Measurements from ENCODE around the gene NAP1L4.

NAP1L4 gene

GRCh38 chr11:3022300-3022967 is 30.3 kb upstream of the NAP1L4 start:
- no CpG with 5 or more reads among the region's 14 CpGs for WGBS (ENCODE audit: insufficient coverage, insufficient read length)
- Histone ChIP-seq H3K27ac (ENCODE audit: low read length) (no peak overlapping the region), H3K36me3 (ENCODE audit: control insufficient read depth, insufficient read depth, low read length) (peaks cover 27% of the 10 kb centered on the region), H3K27me3 (ENCODE audit: control insufficient read depth, insufficient read depth, low read length) (no peaks in the 10 kb centered on the region), H3K4me1 (ENCODE audit: control insufficient read depth, insufficient read depth, low read length) (no peaks in the 10 kb centered on the region), H3K9me3 (ENCODE audit: control insufficient read depth, insufficient read depth, low read length) (no peaks in the 10 kb centered on the region), H3K4me3 (ENCODE audit: low read length) (no peak overlapping the region)
- DNase-seq (ENCODE audit: low read depth, low spot score), result no peak

GRCh38 chr11:3021125-3021524 is 29.0 kb upstream of the NAP1L4 start:
- Histone ChIP-seq H3K36me3 (ENCODE audit: control insufficient read depth, insufficient read depth, low read length) (peaks cover 27% of the 10 kb centered on the region), H3K27ac (ENCODE audit: low read length) (no peak overlapping the region), H3K9me3 (ENCODE audit: control insufficient read depth, insufficient read depth, low read length) (no peaks in the 10 kb centered on the region), H3K4me1 (ENCODE audit: control insufficient read depth, insufficient read depth, low read length) (no peaks in the 10 kb centered on the region), H3K27me3 (ENCODE audit: control insufficient read depth, insufficient read depth, low read length) (no peaks in the 10 kb centered on the region), H3K4me3 (ENCODE audit: low read length) (no peak overlapping the region)
- no peak for DNase-seq (ENCODE audit: low read depth, low spot score)
- no CpG with 5 or more reads among the region's 4 CpGs for WGBS (ENCODE audit: insufficient coverage, insufficient read length)

- Histone ChIP-seq H3K27ac (ENCODE audit: low read length) (no peak overlapping the region), H3K4me3 (ENCODE audit: low read length) (no peak overlapping the region), H3K36me3 (ENCODE audit: control insufficient read depth, insufficient read depth, low read length) (peaks cover 32% of the 10 kb centered on the region), H3K9me3 (ENCODE audit: control insufficient read depth, insufficient read depth, low read length) (no peaks in the 10 kb centered on the region), H3K4me1 (ENCODE audit: control insufficient read depth, insufficient read depth, low read length) (no peaks in the 10 kb centered on the region), H3K27me3 (ENCODE audit: control insufficient read depth, insufficient read depth, low read length) (no peaks in the 10 kb centered on the region)
- no peak for DNase-seq (ENCODE audit: low read depth, low spot score)
- WGBS (ENCODE audit: insufficient coverage, insufficient read length), result no CpG with 5 or more reads among the region's 12 CpGs
Observed at GRCh38 chr11:3020011-3020410, 27.9 kb upstream of the NAP1L4 start.

- DNase-seq (ENCODE audit: low read depth, low spot score), result no peak
- Histone ChIP-seq H3K27me3 (ENCODE audit: control insufficient read depth, insufficient read depth, low read length) (no peaks in the 10 kb centered on the region), H3K4me3 (ENCODE audit: low read length) (no peak overlapping the region), H3K4me1 (ENCODE audit: control insufficient read depth, insufficient read depth, low read length) (no peaks in the 10 kb centered on the region), H3K27ac (ENCODE audit: low read length) (no peak overlapping the region), H3K9me3 (ENCODE audit: control insufficient read depth, insufficient read depth, low read length) (no peaks in the 10 kb centered on the region), H3K36me3 (ENCODE audit: control insufficient read depth, insufficient read depth, low read length) (peaks cover 35% of the 10 kb centered on the region)
- WGBS (ENCODE audit: insufficient coverage, insufficient read length), result no CpG with 5 or more reads among the region's 5 CpGs
Observed at GRCh38 chr11:3018596-3018995, 26.5 kb upstream of the NAP1L4 start.

DNA sequence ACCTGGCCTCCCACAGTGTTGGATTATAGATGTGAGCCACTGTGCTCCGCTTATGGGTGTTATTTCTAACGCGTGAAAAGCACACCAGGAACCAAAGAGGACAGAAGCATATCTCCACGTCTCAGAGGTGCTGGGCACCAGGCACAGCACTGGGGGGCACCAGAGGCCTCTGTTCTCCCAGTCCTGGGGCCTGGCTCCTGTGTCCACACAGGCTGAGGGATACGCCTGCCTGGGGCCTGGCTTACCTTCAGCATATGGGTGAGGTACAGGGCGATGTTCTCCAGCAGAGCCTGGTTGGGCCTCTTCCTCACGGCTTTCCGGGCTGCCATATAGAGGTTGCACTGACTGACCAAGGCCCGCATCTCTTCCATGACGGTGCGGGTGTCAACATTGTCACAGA is 24.7 kb upstream of the NAP1L4 start:
- Histone ChIP-seq H3K36me3 (ENCODE audit: control insufficient read depth, insufficient read depth, low read length) (peaks cover 36% of the 10 kb centered on the region), H3K4me3 (ENCODE audit: low read length) (no peak overlapping the region), H3K27ac (ENCODE audit: low read length) (no peak overlapping the region), H3K27me3 (ENCODE audit: control insufficient read depth, insufficient read depth, low read length) (no peaks in the 10 kb centered on the region), H3K4me1 (ENCODE audit: control insufficient read depth, insufficient read depth, low read length) (no peaks in the 10 kb centered on the region), H3K9me3 (ENCODE audit: control insufficient read depth, insufficient read depth, low read length) (no peaks in the 10 kb centered on the region)
- no peak for DNase-seq (ENCODE audit: low read depth, low spot score)
- no CpG with 5 or more reads among the region's 11 CpGs for whole genome bisulfite sequencing (ENCODE audit: insufficient coverage, insufficient read length)

DNA sequence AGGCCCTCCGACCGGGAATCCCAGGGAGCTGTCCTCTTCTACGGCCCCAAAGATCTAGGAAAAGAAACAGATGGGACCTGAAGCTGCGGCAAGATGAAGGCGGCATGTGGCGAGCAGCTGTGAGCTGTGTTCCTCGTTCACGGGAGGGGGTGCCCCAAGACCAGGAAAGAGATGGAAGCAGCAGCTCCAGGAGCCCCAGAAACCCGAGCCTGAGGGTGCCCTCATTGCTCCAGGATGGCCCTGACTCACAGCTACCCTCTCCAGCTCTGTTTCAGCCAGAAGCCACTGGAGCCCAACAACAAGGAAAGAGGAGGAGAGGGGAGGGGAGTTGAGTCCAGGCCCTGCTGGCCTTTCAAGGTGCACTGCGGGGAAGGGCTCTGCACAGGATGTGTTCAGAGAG is 23.7 kb upstream of the NAP1L4 start:
- H3K4me1 ChIP-seq (ENCODE audit: control insufficient read depth, insufficient read depth, low read length), result no peaks in the 10 kb centered on the region
- H3K4me3 ChIP-seq (ENCODE audit: low read length), result no peak overlapping the region
- peaks cover 43% of the 10 kb centered on the region for H3K36me3 ChIP-seq (ENCODE audit: control insufficient read depth, insufficient read depth, low read length)
- no peaks in the 10 kb centered on the region for H3K9me3 ChIP-seq (ENCODE audit: control insufficient read depth, insufficient read depth, low read length)
- H3K27me3 ChIP-seq (ENCODE audit: control insufficient read depth, insufficient read depth, low read length), result no peaks in the 10 kb centered on the region
- no peak overlapping the region for H3K27ac ChIP-seq (ENCODE audit: low read length)
- WGBS (ENCODE audit: insufficient coverage, insufficient read length), result no CpG with 5 or more reads among the region's 10 CpGs
- DNase-seq (ENCODE audit: low read depth, low spot score), result no peak

GRCh38 chr11:3014943-3015342 is 22.8 kb upstream of the NAP1L4 start:
- no peak for DNase-seq (ENCODE audit: low read depth, low spot score)
- Histone ChIP-seq H3K27ac (ENCODE audit: low read length) (no peak overlapping the region), H3K36me3 (ENCODE audit: control insufficient read depth, insufficient read depth, low read length) (peaks cover 45% of the 10 kb centered on the region), H3K4me3 (ENCODE audit: low read length) (no peak overlapping the region), H3K27me3 (ENCODE audit: control insufficient read depth, insufficient read depth, low read length) (no peaks in the 10 kb centered on the region), H3K4me1 (ENCODE audit: control insufficient read depth, insufficient read depth, low read length) (no peaks in the 10 kb centered on the region), H3K9me3 (ENCODE audit: control insufficient read depth, insufficient read depth, low read length) (no peaks in the 10 kb centered on the region)
- WGBS (ENCODE audit: insufficient coverage, insufficient read length), result no CpG with 5 or more reads among the region's 4 CpGs

DNA sequence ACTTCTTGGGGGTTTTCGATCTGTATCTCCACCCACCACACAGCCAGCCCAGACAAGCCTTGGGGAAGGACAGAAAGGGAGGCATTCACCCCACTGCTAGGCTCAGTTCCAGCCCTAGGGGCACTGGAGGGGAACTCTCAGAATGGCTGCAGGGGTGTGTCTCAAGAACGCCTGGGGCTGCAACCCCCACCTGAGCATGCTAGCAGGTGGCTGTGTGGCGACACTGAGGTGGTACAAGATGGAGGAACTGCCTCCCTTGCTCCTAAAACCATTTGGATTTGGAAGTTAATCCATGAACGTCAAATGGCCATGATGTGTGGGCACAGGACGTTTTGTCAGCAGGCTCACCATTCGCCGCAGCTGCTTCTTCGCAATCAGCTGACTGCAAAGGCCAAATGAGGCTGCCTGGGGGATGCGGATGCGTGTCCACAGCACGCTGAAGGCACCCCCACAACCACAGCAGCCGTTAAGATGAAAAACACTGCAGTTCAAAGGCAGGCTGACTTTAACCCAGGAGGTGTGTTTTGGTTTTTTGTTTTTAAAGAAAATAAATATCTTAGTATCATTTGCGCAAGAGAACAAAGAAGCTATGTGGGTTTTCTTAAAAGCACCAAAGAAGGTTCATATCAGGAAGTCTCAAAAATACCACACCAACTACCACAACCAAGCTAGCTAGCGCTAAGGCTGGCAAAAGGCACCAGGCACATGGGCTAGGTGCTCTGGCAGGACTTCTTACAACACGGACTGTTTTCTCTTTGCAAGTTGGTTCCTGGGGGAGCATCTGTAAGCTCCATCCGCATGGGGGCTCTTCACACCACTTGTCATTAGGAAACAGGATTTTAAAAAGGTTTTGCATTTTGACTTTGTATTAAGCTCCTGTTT is 22.2 kb upstream of the NAP1L4 start:
- Histone ChIP-seq H3K27me3 (ENCODE audit: control insufficient read depth, insufficient read depth, low read length) (no peaks in the 10 kb centered on the region), H3K4me1 (ENCODE audit: control insufficient read depth, insufficient read depth, low read length) (no peaks in the 10 kb centered on the region), H3K9me3 (ENCODE audit: control insufficient read depth, insufficient read depth, low read length) (no peaks in the 10 kb centered on the region), H3K36me3 (ENCODE audit: control insufficient read depth, insufficient read depth, low read length) (peaks cover 50% of the 10 kb centered on the region), H3K27ac (ENCODE audit: low read length) (no peak overlapping the region), H3K4me3 (ENCODE audit: low read length) (no peak overlapping the region)
- WGBS (ENCODE audit: insufficient coverage, insufficient read length), result no CpG with 5 or more reads among the region's 16 CpGs
- no peak for DNase-seq (ENCODE audit: low read depth, low spot score)

DNA sequence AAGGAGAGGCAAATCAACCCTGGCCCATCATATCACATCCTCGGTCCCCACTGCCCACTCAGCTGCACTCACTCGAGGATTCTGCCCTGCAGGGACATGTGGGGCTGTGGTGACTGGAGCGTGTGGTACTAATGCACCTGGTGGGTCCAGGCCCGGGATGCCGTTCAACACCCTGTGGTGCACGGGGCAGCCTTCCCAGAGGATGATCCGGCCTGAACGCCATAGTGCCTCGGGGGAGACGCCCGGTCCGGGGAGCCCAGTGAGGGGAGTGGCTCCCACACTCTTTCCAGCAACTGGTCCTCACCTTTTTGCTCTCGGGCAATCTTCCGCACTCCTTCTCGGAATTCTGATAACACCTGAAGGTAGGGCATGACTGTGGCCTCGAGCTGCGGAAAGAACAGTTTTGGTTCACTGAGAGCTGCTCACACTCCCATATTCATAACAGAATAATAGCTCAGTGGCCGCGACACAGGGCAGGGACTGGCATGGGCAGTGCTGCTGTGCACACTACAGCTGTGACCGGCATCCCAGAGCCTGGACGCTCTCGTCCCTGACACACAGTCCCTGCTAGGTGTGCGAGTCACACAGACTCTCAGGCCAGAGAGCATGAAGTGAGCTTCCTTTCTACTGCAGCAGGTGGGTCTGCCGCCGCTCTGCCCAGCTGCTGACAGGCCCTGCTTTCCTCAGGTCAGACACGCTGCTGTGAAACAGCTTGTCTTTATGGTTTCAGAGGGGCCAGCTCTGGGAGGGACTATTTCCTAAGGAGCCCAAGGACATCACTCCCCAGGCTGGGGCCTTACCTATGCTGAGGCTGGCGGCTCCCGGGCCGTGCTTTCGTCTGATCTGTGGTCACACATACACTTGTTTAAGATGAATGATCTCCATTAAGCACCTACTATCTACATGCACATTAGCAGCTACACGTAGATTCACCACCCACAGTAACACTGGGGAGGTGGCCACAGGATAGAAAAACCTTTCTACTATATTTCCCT is 20.1 kb upstream of the NAP1L4 start:
- H3K27ac ChIP-seq (ENCODE audit: low read length), result no peak overlapping the region
- no peak overlapping the region for H3K4me3 ChIP-seq (ENCODE audit: low read length)
- H3K36me3 ChIP-seq (ENCODE audit: control insufficient read depth, insufficient read depth, low read length), result peaks cover 40% of the 10 kb centered on the region
- no peak for DNase-seq (ENCODE audit: low read depth, low spot score)
- no CpG with 5 or more reads among the region's 31 CpGs for WGBS (ENCODE audit: insufficient coverage, insufficient read length)
- H3K27me3 ChIP-seq (ENCODE audit: control insufficient read depth, insufficient read depth, low read length), result no peaks in the 10 kb centered on the region
- H3K4me1 ChIP-seq (ENCODE audit: control insufficient read depth, insufficient read depth, low read length), result no peaks in the 10 kb centered on the region
- no peaks in the 10 kb centered on the region for H3K9me3 ChIP-seq (ENCODE audit: control insufficient read depth, insufficient read depth, low read length)
